ENCODE results near the gene RTN4IP1.

Gene RTN4IP1

GRCh38 chr6:106529438-106529837 is 99.9 kb downstream of the RTN4IP1 start:
- H3F3A ChIP-seq (ENCODE audit: low read depth) = no peaks in the 10 kb centered on the region
- peaks cover under 1% of the 10 kb centered on the region for H3K79me2 ChIP-seq (ENCODE audit: insufficient read depth, low read length)
- no peak for TF ChIP-seq CTCF (conservative IDR thresholded peaks at IDR 0.05; ENCODE audit: low read length)
- no peak for TF ChIP-seq EZH2phosphoT487 (IDR thresholded peaks at IDR 0.05; ENCODE audit: borderline replicate concordance)
- H3K27me3 ChIP-seq (ENCODE audit: insufficient read depth, low read length, poor library complexity, severe bottlenecking) = no peaks in the 10 kb centered on the region
- no peak overlapping the region for H3K4me3 ChIP-seq (ENCODE audit: low read length, poor library complexity, severe bottlenecking)
- no peak overlapping the region for H3K4me2 ChIP-seq (ENCODE audit: low read depth, low read length, poor library complexity, severe bottlenecking)
- peaks cover 39% of the 10 kb centered on the region for H3K4me1 ChIP-seq (ENCODE audit: insufficient read depth, low read length, poor library complexity, severe bottlenecking)
- no peaks in the 10 kb centered on the region for H3K9me3 ChIP-seq (ENCODE audit: insufficient read depth, low read depth, low read length)
- H3K36me3 ChIP-seq (ENCODE audit: insufficient read depth, low read length) = peaks cover 35% of the 10 kb centered on the region
- no peaks in the 10 kb centered on the region for H3K9me2 ChIP-seq (replicated peaks; ENCODE audit: low read depth, low read length)
- H4K20me1 ChIP-seq (ENCODE audit: insufficient read depth, low read length, poor library complexity, severe bottlenecking) = peaks cover 9% of the 10 kb centered on the region
- H3K9ac ChIP-seq (ENCODE audit: low read depth, low read length, poor library complexity, severe bottlenecking) = no peak overlapping the region
- H2AFZ ChIP-seq (ENCODE audit: low read length) = no peak overlapping the region

- peaks cover 9% of the 10 kb centered on the region for H4K20me1 ChIP-seq (ENCODE audit: insufficient read depth, low read length, poor library complexity, severe bottlenecking)
- H3K4me1 ChIP-seq (ENCODE audit: insufficient read depth, low read length, poor library complexity, severe bottlenecking) = peaks cover 36% of the 10 kb centered on the region
- no peaks in the 10 kb centered on the region for H3K27me3 ChIP-seq (ENCODE audit: insufficient read depth, low read length, poor library complexity, severe bottlenecking)
- H3K4me2 ChIP-seq (ENCODE audit: low read depth, low read length, poor library complexity, severe bottlenecking) = no peak overlapping the region
- no peaks in the 10 kb centered on the region for H3F3A ChIP-seq (ENCODE audit: low read depth)
- H3K36me3 ChIP-seq (ENCODE audit: insufficient read depth, low read length) = peaks cover 33% of the 10 kb centered on the region
- H3K9me3 ChIP-seq (ENCODE audit: insufficient read depth, low read depth, low read length) = no peaks in the 10 kb centered on the region
- no peaks in the 10 kb centered on the region for H3K9me2 ChIP-seq (replicated peaks; ENCODE audit: low read depth, low read length)
- H3K4me3 ChIP-seq (ENCODE audit: low read length, poor library complexity, severe bottlenecking) = no peak overlapping the region
- H2AFZ ChIP-seq (ENCODE audit: low read length) = no peak overlapping the region
- TF ChIP-seq CTCF (conservative IDR thresholded peaks at IDR 0.05; ENCODE audit: low read length) (no peak), EZH2phosphoT487 (IDR thresholded peaks at IDR 0.05; ENCODE audit: borderline replicate concordance) (no peak)
- H3K9ac ChIP-seq (ENCODE audit: low read depth, low read length, poor library complexity, severe bottlenecking) = no peak overlapping the region
- H3K79me2 ChIP-seq (ENCODE audit: insufficient read depth, low read length) = peaks cover 9% of the 10 kb centered on the region
Observed at GRCh38 chr6:106528521-106528920, 100.8 kb downstream of the RTN4IP1 start.

- Histone ChIP-seq H3F3A (ENCODE audit: low read depth) (no peaks in the 10 kb centered on the region), H3K27me3 (ENCODE audit: insufficient read depth, low read length, poor library complexity, severe bottlenecking) (no peaks in the 10 kb centered on the region), H3K4me1 (ENCODE audit: insufficient read depth, low read length, poor library complexity, severe bottlenecking) (peaks cover 35% of the 10 kb centered on the region), H3K9me3 (ENCODE audit: insufficient read depth, low read depth, low read length) (no peaks in the 10 kb centered on the region), H3K9me2 (replicated peaks; ENCODE audit: low read depth, low read length) (no peaks in the 10 kb centered on the region), H4K20me1 (ENCODE audit: insufficient read depth, low read length, poor library complexity, severe bottlenecking) (peaks cover 9% of the 10 kb centered on the region), H3K79me2 (ENCODE audit: insufficient read depth, low read length) (peaks cover 10% of the 10 kb centered on the region), H3K4me3 (ENCODE audit: low read length, poor library complexity, severe bottlenecking) (no peak overlapping the region), H2AFZ (ENCODE audit: low read length) (no peak overlapping the region), H3K4me2 (ENCODE audit: low read depth, low read length, poor library complexity, severe bottlenecking) (no peak overlapping the region), H3K36me3 (ENCODE audit: insufficient read depth, low read length) (peaks cover 30% of the 10 kb centered on the region), H3K9ac (ENCODE audit: low read depth, low read length, poor library complexity, severe bottlenecking) (no peak overlapping the region)
- TF ChIP-seq CTCF (conservative IDR thresholded peaks at IDR 0.05; ENCODE audit: low read length) (no peak), EZH2phosphoT487 (IDR thresholded peaks at IDR 0.05; ENCODE audit: borderline replicate concordance) (no peak)
Observed at GRCh38 chr6:106527979-106528378, 101.3 kb downstream of the RTN4IP1 start.
